HEK293 (cell line): Measurements from ENCODE around the gene DOCK1.

ENCODE experiments used
- CTCF ChIP-seq: fragments of 450-650 bp; formaldehyde crosslinking; IDR thresholded peaks from 2 replicates; pipeline ENCODE4 v1.5.1; 2016; ENCODE audit warnings: missing biosample characterization, missing genetic modification characterization
- GLI4 ChIP-seq: fragments of 450-650 bp; formaldehyde crosslinking; IDR thresholded peaks from 2 replicates; pipeline ENCODE4 v1.5.1; 2016; ENCODE audit warnings: missing biosample characterization, missing genetic modification characterization
- TCF7L2 ChIP-seq: IDR thresholded peaks from 2 replicates; pipeline ENCODE4 v1.6.1; 2011; ENCODE audit warnings: low read depth, mild to moderate bottlenecking, inconsistent platforms, low read length, moderate library complexity, borderline replicate concordance
- ZBTB20 ChIP-seq: fragments of 450-650 bp; formaldehyde crosslinking; IDR thresholded peaks from 2 replicates; pipeline ENCODE4 v1.5.1; 2016; ENCODE audit warnings: missing biosample characterization, missing genetic modification characterization
- ZBTB26 ChIP-seq: fragments of 450-650 bp; formaldehyde crosslinking; optimal IDR thresholded peaks from 2 replicates; pipeline ENCODE3; 2016; ENCODE audit warnings: missing biosample characterization, mild to moderate bottlenecking, missing genetic modification characterization
- ZNF214 ChIP-seq: fragments of 450-650 bp; formaldehyde crosslinking; IDR thresholded peaks from 2 replicates; pipeline ENCODE4 v1.5.1; 2017; ENCODE audit warnings: missing biosample characterization, mild to moderate bottlenecking, missing genetic modification characterization, borderline replicate concordance
- ZNF514 ChIP-seq: fragments of 450-650 bp; formaldehyde crosslinking; IDR thresholded peaks from 2 replicates; pipeline ENCODE4 v1.5.1; 2016; ENCODE audit warnings: missing biosample characterization, missing genetic modification characterization
- ZNF521 ChIP-seq: fragments of 450-650 bp; formaldehyde crosslinking; IDR thresholded peaks from 2 replicates; pipeline ENCODE4 v1.5.1; 2017; ENCODE audit warnings: missing biosample characterization, mild to moderate bottlenecking, missing genetic modification characterization
- ZNF529 ChIP-seq: fragments of 450-650 bp; formaldehyde crosslinking; IDR thresholded peaks from 2 replicates; pipeline ENCODE4 v1.5.1; 2017; ENCODE audit warnings: missing genetic modification characterization, missing biosample characterization; ENCODE audit not compliant: insufficient replicate concordance

DNA sequence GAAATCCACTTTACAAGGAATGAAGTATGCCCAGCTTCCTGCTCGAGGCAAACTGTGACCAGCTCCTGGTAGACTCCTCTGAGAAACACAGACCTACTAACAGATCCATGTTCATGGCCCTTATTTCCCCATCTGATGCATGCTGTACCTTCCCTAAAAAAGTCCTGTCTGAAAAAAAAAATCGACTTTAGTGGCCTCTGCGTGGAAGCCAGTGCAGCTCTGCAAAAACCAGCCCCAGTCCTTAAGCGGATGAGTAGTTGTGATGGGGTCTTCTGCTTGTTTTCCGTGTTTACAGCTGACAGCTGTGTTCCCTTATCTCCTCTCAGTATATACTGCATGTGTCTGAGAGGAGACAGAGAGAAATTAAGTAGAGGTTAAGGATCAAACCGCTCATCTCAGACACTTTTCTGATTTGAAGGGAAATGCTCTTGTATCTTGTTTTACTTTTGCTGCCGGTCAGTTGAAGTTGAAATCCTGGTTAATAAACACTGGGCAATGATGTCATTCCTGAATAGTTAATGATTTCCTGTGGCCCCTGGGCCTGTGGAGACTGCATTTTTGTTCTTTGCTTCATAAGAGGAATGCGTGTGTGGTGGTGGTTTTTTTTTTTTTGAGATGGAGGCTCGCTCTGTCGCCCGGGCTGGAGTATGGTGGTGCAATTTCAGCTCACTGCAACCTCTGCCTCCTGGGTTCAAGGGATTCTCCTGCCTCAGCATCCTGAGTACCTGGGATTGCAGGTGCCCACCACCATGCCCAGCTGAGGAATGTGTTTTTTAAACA lies 67.6 kb downstream of the DOCK1 start:
- TF ChIP-seq GLI4 (tag by site-specific recombination): no peak
- TF ChIP-seq ZNF514: no peak
- no peak for TF ChIP-seq CTCF
- TF ChIP-seq TCF7L2: no peak
- no peak for TF ChIP-seq ZBTB20 (tag by site-specific recombination)
- no peak for TF ChIP-seq ZBTB26 (tag by site-specific recombination)
- TF ChIP-seq ZNF214: no peak
- no peak for TF ChIP-seq ZNF529
- no peak for TF ChIP-seq ZNF521
